ENCODE data around the gene FMO3.

Gene FMO3

DNA sequence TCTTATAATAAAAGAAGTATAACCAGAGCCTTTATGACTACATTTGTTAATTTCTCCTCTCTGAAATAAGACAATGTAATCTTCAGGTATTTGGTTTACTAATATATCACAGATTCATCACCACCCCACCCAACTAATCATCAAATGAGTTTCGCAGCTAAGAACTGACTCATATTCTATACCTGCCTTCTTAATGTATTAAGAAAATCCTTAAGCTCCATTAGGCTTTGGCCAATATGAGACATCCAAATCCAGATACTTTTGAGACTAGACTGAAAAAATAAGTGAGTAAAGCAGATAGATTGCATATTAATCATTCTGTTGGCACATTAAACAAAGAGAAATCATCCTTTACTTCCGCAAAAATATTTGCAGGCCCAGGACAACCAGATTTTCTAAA is 75.7 kb downstream of the FMO3 start:
- TF ChIP-seq, protein P1, sequence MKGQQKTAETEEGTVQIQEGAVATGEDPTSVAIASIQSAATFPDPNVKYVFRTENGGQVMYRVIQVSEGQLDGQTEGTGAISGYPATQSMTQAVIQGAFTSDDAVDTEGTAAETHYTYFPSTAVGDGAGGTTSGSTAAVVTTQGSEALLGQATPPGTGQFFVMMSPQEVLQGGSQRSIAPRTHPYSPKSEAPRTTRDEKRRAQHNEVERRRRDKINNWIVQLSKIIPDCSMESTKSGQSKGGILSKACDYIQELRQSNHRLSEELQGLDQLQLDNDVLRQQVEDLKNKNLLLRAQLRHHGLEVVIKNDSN (IDR thresholded peaks at IDR 0.05), result no peak
- no peak for TF ChIP-seq RAD21 (IDR thresholded peaks at IDR 0.05; ENCODE audit: low read depth)
- no peak for TF ChIP-seq FOXM1 (IDR thresholded peaks at IDR 0.05; ENCODE audit: borderline replicate concordance, low read depth)
- TF ChIP-seq, protein P2, sequence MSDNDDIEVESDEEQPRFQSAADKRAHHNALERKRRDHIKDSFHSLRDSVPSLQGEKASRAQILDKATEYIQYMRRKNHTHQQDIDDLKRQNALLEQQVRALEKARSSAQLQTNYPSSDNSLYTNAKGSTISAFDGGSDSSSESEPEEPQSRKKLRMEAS (IDR thresholded peaks at IDR 0.05), result no peak
- TF ChIP-seq TEAD4 (IDR thresholded peaks at IDR 0.05), result no peak
- TF ChIP-seq CREB1 (IDR thresholded peaks at IDR 0.05; ENCODE audit: low read depth), result no peak
- no peak for TF ChIP-seq TAF1 (IDR thresholded peaks at IDR 0.05; ENCODE audit: low read depth)
- TF ChIP-seq YY1 (IDR thresholded peaks at IDR 0.05; ENCODE audit: low read depth), result no peak
- TF ChIP-seq ZBTB7A (IDR thresholded peaks at IDR 0.05; ENCODE audit: low read depth), result no peak
- no peak for TF ChIP-seq EGR1 (IDR thresholded peaks at IDR 0.05)
- TF ChIP-seq TCF12 (IDR thresholded peaks at IDR 0.05; ENCODE audit: low read depth), result no peak
- TF ChIP-seq, protein P3, sequence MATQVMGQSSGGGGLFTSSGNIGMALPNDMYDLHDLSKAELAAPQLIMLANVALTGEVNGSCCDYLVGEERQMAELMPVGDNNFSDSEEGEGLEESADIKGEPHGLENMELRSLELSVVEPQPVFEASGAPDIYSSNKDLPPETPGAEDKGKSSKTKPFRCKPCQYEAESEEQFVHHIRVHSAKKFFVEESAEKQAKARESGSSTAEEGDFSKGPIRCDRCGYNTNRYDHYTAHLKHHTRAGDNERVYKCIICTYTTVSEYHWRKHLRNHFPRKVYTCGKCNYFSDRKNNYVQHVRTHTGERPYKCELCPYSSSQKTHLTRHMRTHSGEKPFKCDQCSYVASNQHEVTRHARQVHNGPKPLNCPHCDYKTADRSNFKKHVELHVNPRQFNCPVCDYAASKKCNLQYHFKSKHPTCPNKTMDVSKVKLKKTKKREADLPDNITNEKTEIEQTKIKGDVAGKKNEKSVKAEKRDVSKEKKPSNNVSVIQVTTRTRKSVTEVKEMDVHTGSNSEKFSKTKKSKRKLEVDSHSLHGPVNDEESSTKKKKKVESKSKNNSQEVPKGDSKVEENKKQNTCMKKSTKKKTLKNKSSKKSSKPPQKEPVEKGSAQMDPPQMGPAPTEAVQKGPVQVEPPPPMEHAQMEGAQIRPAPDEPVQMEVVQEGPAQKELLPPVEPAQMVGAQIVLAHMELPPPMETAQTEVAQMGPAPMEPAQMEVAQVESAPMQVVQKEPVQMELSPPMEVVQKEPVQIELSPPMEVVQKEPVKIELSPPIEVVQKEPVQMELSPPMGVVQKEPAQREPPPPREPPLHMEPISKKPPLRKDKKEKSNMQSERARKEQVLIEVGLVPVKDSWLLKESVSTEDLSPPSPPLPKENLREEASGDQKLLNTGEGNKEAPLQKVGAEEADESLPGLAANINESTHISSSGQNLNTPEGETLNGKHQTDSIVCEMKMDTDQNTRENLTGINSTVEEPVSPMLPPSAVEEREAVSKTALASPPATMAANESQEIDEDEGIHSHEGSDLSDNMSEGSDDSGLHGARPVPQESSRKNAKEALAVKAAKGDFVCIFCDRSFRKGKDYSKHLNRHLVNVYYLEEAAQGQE (IDR thresholded peaks at IDR 0.05; ENCODE audit: low read depth), result no peak
- TF ChIP-seq EP300 (IDR thresholded peaks at IDR 0.05; ENCODE audit: borderline replicate concordance), result no peak
- no peak for TF ChIP-seq CEBPB (IDR thresholded peaks at IDR 0.05)
- TF ChIP-seq NFIC (IDR thresholded peaks at IDR 0.05), result no peak
